ENCODE data around the gene TM4SF20.

Gene TM4SF20

DNA sequence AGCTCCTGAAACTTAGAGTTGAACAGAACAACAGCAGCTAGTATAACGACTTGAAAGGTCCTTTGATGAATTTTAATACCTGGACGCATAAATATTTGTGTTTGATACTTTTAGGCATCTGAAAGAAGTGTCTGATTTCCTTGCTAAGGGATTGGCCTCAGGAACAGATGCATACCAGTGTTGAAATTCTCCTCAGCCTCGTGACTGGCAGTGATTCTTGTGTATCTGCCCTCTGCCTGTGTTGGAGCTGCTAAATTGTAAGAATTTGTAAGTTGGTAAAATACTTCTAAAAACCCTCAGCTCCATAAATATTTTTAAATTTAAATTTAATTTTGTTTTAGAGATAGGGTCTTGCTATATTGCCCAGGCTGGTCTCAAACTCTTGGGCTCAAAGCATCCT, 31.1 kb upstream of the TM4SF20 start:
- in situ Hi-C loops (cut with HindIII; ENCODE audit: low sequenced_read_pairs): no loop called here
- no peak for DNase-seq (ENCODE audit: low read depth, low spot score)
- TF ChIP-seq, protein P1, sequence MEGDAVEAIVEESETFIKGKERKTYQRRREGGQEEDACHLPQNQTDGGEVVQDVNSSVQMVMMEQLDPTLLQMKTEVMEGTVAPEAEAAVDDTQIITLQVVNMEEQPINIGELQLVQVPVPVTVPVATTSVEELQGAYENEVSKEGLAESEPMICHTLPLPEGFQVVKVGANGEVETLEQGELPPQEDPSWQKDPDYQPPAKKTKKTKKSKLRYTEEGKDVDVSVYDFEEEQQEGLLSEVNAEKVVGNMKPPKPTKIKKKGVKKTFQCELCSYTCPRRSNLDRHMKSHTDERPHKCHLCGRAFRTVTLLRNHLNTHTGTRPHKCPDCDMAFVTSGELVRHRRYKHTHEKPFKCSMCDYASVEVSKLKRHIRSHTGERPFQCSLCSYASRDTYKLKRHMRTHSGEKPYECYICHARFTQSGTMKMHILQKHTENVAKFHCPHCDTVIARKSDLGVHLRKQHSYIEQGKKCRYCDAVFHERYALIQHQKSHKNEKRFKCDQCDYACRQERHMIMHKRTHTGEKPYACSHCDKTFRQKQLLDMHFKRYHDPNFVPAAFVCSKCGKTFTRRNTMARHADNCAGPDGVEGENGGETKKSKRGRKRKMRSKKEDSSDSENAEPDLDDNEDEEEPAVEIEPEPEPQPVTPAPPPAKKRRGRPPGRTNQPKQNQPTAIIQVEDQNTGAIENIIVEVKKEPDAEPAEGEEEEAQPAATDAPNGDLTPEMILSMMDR (IDR thresholded peaks at IDR 0.05; ENCODE audit: low read depth, low read length): no peak
- H3K4me3 ChIP-seq (ENCODE audit: low read depth, low read length): no peak overlapping the region

DNA sequence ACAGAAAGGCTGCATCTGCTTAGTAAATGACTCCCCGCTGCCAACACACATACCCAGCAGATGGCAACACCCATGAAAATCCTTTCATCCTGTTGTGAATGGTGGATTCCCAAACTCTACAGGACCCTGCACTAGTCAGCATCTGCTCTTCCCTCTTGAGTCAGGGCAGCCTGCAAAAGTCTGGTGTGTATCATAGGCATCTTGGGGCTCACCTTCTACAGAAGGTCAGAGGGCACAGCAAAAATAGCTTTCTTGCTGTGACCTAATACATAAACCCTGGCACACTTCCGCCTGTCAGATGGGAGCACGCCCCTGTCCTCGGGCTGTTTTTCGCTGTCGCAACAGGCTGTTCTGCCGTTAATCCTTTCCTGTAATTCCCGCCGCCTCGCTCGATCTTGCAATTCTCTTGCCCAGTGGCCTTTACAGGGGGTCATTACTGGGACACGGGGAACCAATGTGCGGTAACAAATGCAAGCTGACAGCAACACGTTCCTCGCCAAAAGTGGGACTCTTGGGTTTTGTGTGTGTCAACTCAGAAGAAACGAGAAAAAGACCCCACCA, 28.6 kb upstream of the TM4SF20 start:
- no peak overlapping the region for H3K4me3 ChIP-seq (ENCODE audit: low read depth, low read length)
- no peak for DNase-seq (ENCODE audit: low read depth, low spot score)
- TF ChIP-seq, protein P1 (IDR thresholded peaks at IDR 0.05; ENCODE audit: low read depth, low read length): no peak
- in situ Hi-C loops (cut with HindIII; ENCODE audit: low sequenced_read_pairs): no loop called here

DNA sequence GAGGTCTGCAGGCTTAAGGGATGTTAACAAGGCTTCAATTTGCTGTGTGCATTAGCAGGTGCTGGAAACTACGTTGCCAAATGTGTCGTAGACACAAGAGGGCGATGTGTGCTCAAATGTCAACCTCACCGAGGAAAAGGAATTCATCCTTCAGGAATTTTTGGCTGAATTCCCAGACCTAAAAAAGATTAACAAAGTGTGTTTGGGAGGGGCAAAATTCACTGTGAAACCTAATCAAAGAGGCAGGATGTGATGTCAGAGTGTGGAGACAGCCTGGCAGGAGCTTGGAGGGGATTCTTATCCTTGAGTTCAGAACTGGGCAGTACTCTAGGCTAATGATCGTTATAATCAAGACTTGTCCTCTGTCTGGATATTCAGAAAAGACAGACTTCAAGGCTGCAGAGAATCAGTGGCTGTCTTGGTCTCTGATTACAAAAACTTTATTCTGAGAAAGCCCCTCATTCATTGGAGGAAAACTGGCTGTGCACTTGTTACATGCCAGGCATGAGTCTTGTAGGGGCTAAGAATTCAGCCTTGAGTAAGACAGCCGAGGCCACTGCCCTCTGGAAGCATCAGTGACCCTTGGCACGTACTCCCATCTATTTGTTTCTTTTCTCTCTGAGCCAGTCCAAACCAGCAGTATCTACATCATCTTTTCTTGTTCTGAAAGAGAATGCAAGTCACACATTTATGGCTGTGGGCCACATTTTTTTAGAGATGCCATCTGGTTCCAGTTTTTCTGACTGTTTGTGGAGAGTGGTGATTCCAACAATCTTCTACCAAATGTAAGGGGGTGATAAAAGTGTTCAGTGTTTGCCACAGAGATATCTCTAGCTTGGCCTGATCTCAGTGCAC, 27.3 kb upstream of the TM4SF20 start:
- TF ChIP-seq, protein P1 (IDR thresholded peaks at IDR 0.05; ENCODE audit: low read depth, low read length): peak; percentile 74
- peak; percentile 97 for DNase-seq (ENCODE audit: low read depth, low spot score)
- in situ Hi-C loops (cut with HindIII; ENCODE audit: low sequenced_read_pairs): no loop called here
- H3K4me3 ChIP-seq (ENCODE audit: low read depth, low read length): no peak overlapping the region

DNA sequence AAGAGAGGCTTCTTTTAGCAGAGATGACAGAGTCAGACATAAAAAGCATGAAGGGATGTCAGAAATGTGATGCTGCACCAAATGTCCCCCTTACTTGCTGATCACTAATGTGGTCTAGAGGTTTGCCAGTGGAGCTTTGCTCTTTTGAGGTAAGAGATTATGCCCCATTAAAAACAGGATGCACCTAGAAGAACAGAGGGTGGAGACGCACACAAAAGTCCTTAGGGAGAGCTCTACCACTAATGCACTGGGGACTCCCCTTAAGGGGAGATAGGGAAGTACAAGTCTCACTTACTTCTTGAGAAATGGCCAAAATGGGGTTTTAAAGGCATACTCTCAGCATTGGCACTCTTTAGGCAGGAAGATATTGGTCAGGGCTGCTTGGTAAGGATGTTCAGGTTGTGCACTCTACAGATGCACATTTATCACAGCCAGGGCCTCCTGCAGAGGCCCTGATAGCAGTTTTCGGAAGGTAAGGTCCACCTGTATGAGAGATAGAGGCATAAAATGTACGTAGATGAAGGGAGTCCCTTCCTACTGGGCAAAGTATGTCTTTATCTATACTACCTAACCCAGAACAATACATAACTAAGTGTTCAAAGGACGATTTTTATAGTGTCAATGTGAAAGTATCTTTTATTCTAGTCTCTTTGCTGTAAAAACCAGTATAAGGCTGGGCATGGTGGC, 25.6 kb upstream of the TM4SF20 start:
- TF ChIP-seq, protein P1 (IDR thresholded peaks at IDR 0.05; ENCODE audit: low read depth, low read length): no peak
- no peak for DNase-seq (ENCODE audit: low read depth, low spot score)
- no peak overlapping the region for H3K4me3 ChIP-seq (ENCODE audit: low read depth, low read length)
- in situ Hi-C loops (cut with HindIII; ENCODE audit: low sequenced_read_pairs): no loop called here

DNA sequence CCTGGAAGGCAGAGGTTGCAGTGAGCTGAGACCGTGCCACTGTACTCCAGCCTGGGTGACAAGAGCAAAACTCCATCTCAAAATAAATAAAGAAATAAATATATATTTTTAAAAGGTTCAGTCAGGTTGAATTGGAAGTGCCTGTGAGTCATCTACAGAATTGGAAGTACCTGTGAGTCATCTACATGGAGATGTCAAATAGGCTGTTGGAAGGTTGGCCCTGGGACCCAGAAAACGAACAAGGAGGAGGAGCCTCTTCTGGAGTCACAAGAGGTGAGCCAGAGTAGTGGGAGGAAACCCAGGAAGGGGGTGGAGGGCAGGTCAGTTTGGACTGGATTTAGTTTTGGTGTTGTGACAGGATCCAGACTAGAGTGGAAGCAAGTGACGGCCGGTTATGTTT, 23.9 kb upstream of the TM4SF20 start:
- H3K4me3 ChIP-seq (ENCODE audit: low read depth, low read length): no peak overlapping the region
- TF ChIP-seq, protein P1 (IDR thresholded peaks at IDR 0.05; ENCODE audit: low read depth, low read length): no peak
- in situ Hi-C loops (cut with HindIII; ENCODE audit: low sequenced_read_pairs): no loop called here
- DNase-seq (ENCODE audit: low read depth, low spot score): no peak

DNA sequence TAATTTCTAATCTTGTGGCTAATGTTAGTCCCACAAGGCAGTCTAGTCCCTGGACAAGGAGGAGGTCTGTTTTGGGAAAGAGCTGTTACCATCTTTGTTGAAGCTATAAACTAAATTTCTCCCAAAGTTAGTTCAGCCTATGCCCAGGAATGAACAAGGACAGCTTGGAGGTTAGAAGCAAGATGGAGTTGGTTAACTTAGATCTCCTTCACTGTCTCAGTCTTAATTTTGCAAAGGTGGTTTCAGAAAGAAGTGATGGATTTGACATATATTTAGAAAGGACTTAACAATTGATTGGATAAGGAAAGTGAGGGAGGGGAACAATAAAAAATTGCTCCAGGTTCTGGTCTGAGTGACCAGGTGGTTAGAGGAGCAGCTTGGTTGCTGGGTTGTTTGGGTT, 23.2 kb upstream of the TM4SF20 start:
- in situ Hi-C loops (cut with HindIII; ENCODE audit: low sequenced_read_pairs): no loop called here
- H3K4me3 ChIP-seq (ENCODE audit: low read depth, low read length): no peak overlapping the region
- TF ChIP-seq, protein P1 (IDR thresholded peaks at IDR 0.05; ENCODE audit: low read depth, low read length): no peak
- no peak for DNase-seq (ENCODE audit: low read depth, low spot score)
